Neural cell (in vitro differentiated cells): Measurements from ENCODE around the gene CPM.

ENCODE experiments used
- CTCF ChIP-seq: fragments of 450-650 bp; IDR thresholded peaks from 2 replicates; pipeline ENCODE4 v1.5.1; 2014; ENCODE audit warnings: antibody characterized with exemption, mild to moderate bottlenecking, moderate library complexity; ENCODE audit not compliant: poor library complexity, severe bottlenecking
- POLR2AphosphoS5 ChIP-seq: IDR thresholded peaks from 2 replicates; pipeline ENCODE4 v1.6.1; 2012
- REST ChIP-seq: IDR thresholded peaks from 2 replicates; pipeline ENCODE4 v1.6.1; 2012; ENCODE audit warnings: borderline replicate concordance
- TAF1 ChIP-seq: IDR thresholded peaks from 2 replicates; pipeline ENCODE4 v1.6.1; 2012; ENCODE audit warnings: low read depth

- TF ChIP-seq CTCF (no peak), TAF1 (no peak), REST (no peak), POLR2AphosphoS5 (no peak)
Measured at GRCh38 chr12:68871921-68872320, 61.0 kb downstream of the CPM start.
